Measurements from ENCODE around the gene SGF29. TPM values are rescaled to one million over a fixed set of nuclear protein-coding genes. Genes with fewer than 3 reads are reported as not detected.
"Not testable (repeated sequence)": the region's sequence is repeated elsewhere in the genome, so short reads cannot be mapped to it uniquely, and the experiment has no call there.

The SGF29 gene
- total RNA-seq, 1 donor from 2014 or later: 17.4 TPM

DNA sequence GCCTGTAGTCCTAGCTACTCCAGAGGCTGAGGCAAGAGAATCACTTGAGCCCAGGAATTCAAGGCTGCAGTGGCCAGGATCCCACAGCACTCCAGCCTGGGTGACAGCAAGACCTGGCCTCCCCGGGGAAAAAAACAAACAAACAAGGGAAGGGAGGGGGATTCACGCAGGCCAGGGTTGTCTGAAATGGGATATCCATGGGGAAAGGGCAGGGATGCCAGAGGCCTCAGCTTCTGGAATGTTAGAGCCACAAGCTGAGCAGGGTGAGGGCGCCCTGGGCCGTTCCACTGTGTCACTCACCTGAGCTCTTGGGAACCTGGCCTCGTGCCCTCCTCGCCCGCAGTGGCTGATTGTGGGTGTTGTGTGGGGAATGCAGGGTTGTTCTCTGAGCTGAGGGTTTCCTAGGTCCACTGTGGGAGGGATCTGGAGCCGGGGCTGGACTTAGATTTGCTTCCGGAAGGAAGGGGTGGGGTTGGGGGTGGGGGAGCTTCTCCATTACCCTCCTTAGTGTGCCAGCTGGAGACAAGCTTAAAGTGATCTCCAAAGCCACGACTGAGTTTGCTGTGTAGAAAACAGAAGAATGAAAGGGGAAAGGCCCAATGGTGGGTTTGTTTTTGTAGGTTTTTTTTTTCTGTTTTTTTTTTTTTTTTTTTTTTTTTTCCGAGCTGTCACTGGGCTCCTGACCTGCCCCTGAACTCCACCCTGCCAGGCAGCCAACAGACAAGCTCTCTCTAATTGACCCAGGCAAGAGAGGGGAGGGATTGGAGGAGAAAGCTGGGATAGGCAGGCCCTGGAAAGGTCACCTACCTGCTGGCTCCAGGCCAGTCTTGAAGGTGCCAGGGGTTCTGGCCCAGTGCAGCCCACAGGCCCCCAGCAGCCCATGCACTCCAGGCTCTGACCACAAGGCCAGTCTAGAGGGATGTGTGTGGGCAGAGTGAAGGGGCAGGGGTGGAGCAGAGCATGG lies 56.2 kb downstream of the SGF29 start, which contains the start of gene SULT1A1:
SULT1A1 (minus strand) TSS at position 414 of the 964 bp plus-strand sequence. CDS start 1,189 bp downstream, outside the sequence.
- DNase-seq (ENCODE audit: low read depth): peak; percentile 12

DNA sequence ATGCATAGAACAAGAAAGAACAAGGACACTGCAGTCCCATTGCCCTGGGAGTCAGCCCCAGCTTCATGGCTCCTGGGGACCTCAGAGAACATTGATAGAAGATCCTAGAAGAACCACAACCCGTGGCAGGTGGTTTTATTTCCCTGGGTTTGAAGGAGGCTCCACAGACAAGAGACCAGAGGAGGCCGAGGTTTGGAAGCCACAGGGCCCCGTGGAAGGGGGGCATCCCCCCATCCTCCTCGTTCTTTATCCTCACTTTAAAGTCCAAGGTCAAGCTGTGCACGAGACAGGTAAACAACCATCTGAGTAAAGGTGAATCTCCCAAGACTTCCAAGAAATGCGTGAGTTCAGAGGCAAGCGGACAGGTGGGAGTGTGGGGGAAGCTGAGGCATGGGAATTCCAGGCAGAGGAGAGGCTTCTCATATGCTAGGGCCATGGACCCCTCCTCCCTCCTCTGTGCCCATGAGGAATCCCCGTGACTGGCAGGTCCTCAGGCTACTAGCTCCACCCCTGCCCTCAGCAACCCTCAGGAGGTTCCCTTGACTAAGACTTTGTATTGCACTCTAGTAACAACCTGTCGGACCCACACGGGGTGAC lies 57.0 kb downstream of the SGF29 start:
- no peak for DNase-seq (ENCODE audit: low read depth)

DNA sequence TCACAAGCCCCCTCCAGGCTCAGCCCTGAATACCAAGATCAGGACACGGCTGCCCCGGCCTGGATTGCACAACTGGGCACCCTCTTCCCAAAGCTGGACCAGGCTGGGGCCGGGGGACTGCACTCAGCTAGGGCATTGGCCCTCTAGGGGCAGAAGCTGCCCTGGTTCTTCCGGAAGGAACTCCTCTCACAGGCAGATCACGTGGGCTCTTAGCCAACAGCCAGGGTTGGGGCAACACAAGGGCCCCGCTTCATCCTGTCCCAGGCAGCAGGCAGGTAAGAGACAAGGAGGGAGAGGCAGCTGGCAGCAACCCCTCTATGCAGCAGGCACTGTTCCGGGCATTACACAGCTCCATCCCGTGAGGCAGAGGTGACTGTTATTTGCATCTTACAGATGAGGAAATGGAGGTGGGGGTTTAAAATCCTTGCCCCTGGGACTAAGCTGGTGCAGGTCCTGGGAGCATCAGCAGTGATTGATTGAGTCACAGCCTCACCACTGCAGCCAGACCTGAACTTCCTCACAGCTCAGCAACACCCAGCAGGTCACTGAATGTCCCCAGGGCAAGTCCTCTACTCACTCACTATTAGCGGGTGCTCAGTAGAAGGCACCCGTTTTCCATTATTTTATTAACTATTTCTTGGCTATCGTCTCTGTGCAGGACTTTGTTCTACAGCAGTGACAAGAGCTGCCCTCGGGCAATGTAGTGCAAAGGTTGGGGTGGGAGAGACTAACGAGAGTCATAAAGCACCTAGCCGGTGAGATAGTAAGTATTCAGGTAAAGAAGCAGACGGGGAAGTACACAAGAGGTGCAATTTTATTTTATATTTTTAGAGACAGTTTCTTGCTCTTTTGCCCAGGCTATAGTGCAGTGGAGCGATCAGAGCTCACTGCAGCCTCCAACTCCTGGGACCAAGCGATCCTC lies 58.9 kb downstream of the SGF29 start:
- DNase-seq (ENCODE audit: low read depth): not testable (repeated sequence)

- not testable (repeated sequence) for DNase-seq (ENCODE audit: low read depth)
Measured at GRCh38 chr16:28613912-28614311, 60.2 kb downstream of the SGF29 start.

DNA sequence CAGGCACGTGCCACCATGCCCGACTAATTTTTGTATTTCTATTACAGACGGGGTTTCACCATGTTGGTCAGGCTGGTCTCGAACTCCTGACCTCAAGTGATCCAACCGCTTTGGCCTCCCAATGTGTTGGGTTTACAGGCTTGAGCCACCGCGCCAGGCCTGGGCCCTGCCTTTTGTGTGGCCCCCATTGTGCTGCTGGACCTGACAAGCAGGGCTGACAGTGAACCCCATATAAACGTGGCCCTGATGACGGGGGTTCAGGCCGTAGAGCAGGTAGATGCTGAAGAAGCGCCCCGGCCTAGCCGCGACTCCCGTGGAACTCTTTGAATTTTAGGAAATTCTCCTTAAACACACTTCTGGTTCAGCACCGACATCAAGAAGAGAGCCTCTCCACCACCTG lies 60.8 kb downstream of the SGF29 start:
- DNase-seq (ENCODE audit: low read depth): not testable (repeated sequence)

- peak; percentile 47 for DNase-seq (ENCODE audit: low read depth)
Measured at GRCh38 chr16:28615486-28616223, 61.9 kb downstream of the SGF29 start.

DNA sequence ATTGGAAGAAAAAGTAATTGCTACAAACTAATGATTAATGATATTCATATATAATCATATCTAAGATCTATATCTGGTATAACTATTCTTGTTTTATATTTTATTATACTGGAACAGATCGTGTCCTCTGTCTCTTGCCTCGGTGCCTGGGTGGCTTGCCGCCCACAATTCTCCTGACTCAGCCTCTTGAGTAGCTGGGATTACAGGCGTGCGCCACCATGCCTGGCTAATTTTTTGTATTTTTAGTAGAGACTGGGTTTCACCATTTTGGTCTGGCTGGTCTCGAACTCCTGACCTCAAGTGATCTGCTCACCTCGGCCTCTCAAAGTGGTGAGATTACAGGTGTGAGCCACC lies 62.5 kb downstream of the SGF29 start:
- DNase-seq (ENCODE audit: low read depth): not testable (repeated sequence)

GRCh38 chr16:28616636-28617035 lies 62.9 kb downstream of the SGF29 start:
- no peak for DNase-seq (ENCODE audit: low read depth)

DNA sequence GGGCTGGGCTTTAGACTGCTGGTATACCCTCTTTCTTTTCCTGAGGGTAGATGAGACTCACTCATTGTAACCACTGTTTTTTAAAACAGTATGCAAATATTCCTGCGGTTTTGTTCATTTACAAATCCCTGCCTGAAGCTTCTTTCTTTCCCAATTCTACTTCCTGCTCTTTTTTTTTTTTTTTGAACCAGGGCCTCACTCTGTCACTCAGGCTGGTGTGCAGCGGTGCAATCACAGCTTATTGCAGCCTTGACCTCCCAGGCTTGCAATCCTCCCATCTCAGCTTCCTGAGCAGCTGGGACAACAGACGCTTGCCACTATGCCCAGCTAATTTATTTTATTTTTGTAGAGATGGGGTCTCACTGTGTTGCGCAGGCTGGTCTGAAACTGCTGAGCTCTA lies 64.2 kb downstream of the SGF29 start:
- DNase-seq (ENCODE audit: low read depth): no peak

DNA sequence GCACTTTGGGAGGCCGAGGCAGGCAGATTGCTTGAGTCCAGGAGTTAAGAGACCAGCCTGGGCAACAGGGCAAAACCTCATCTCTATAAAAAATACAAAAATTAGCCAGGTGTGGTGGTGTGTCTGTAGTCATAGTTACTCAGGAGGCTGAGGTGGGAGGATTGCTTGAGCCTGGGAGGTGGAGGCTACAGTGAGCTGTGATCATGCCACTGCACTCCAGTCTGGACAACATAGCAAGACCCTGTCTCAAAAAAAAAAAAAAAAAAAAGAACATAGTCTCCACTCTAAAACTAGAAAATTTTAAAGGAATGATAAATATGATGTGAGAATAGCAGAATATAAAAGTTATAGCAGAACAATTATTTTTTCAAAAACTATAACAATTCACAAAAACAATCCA lies 66.6 kb downstream of the SGF29 start:
- DNase-seq (ENCODE audit: low read depth): not testable (repeated sequence)

DNA sequence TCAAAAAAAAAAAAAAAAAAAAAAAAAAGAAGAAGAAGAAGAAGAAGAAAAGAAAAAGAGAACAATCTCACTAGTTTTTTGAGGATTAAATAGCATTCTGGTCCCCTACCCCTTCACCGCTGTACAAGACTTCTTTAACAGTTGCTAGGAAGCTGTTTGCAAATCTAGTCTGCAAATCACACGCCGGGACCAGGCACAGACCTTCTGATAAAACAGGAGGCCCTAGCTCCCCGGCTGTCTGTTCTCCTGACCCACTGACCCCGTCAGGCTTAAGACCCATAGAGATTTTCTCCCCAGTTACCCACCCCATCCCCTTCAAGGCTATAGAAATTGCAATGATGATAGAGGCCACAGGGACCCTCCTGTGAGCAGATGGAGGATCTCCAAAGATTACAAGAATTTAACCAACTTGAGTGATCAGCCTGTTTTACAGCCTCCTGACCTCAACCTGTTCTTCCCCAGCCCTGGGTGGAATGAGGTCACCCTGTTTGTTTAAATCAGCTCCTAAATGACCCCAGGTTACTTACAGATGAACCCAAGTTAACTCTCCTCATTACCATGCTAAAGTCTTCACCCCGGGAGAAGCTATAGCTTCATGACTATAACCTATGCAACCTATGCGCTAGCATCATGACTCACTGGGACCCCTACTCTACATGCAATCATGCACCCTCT lies 67.9 kb downstream of the SGF29 start:
- DNase-seq (ENCODE audit: low read depth): no peak

- not testable (repeated sequence) for DNase-seq (ENCODE audit: low read depth)
Measured at GRCh38 chr16:28622532-28623171, 68.9 kb downstream of the SGF29 start.

GRCh38 chr16:28623172-28623711 lies 69.5 kb downstream of the SGF29 start:
- DNase-seq (ENCODE audit: low read depth): no peak

DNA sequence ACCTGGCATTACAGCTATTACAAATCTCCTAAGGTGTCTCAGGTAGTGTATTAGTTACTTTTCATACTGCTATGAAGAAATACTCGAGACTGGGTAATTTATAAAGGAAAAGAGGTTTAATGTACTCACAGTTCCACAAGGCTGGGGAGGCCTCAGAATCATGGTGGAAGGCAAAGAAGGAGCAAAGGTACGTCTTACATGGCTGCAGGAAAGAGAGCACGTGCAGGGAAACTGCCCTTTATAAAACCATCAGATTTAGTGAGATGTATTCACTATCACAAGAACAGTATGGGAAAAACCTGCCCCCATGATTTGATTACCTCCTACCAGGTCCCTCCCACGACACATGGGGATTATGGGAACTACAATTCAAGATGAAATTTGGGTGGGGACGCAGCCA lies 77.2 kb downstream of the SGF29 start:
- DNase-seq (ENCODE audit: low read depth): not testable (repeated sequence)

- not testable (repeated sequence) for DNase-seq (ENCODE audit: low read depth)
Measured at GRCh38 chr16:28636093-28636823, 82.5 kb downstream of the SGF29 start.

DNA sequence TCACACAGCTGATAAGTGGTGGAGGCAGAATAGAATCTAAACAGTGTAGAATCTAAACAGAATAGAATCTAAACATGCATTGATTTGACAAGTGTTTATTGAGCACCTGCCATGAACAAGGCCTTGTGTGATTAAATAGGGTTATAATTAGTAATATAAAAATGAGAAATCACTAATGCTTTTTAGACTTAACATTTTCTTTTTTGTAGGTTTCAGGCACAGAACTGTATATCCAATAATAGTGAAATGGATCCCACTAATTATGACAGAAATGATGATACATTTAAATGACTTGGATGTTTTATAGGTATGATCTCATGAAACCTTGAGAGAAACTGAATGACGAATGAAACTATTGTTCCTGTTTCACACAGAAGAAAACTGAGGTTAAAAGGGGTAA lies 84.0 kb downstream of the SGF29 start, which contains the start of gene NPIPB8:
NPIPB8 (plus strand) TSS at position 301 of the 400 bp plus-strand sequence. CDS start 296 bp downstream, outside the sequence.
- not testable (repeated sequence) for DNase-seq (ENCODE audit: low read depth)

DNA sequence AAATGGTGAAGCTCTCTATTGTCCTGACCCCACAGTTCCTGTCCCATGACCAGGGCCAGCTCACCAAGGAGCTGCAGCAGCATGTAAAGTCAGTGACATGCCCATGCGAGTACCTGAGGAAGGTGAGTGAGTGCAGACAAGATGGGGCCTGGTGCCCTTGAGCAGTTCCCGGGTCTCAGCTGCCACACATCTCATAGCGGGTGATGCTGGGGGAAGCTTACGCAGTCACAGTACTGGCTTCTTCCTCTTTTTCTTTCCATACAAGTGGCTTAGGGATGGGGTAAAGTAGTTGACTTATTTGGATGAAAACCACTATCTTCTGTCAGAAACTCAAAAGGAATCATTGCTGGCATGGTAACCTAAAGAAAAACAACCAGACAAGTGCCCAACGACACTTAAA lies 84.6 kb downstream of the SGF29 start:
- not testable (repeated sequence) for DNase-seq (ENCODE audit: low read depth)

DNA sequence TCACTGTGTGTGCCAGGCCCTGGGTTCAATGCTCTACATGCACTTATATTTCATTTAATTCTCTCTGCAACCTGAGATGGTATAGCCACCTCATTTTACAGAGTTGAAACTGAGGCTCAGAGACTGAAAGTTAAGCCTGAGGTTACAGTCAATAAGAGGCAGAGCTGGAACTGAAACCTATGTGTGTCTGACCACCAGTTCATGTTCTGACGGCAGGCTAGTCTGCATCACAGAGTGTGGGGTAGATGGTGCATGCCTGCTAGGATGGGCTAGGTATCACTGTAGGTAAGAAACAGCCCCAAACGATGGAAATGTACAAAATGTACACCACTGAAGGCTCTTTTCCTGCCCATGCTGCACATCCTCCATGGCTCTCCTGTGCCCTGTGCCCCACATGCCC lies 86.2 kb downstream of the SGF29 start:
- DNase-seq (ENCODE audit: low read depth): not testable (repeated sequence)

Measured in myocyte (in vitro differentiated cells).